Hematopoietic multipotent progenitor cell treated with erythropoietin and hydrocortisone succinate and interleukin-3 and kit ligand, for 17 days (in vitro differentiated cells): ENCODE measurements around the gene FAXC.
"Not testable (repeated sequence)": the region's sequence is repeated elsewhere in the genome, so short reads cannot be mapped to it uniquely, and the experiment has no call there.

Source experiments
- DNase-seq: peaks from one replicate; pipeline ENCODE4 v3.0.0-alpha.2; 2015; ENCODE audit warnings: low spot score

FAXC gene

GRCh38 chr6:99285881-99286280, 63.6 kb downstream of the FAXC start:
- DNase-seq = no peak

- DNase-seq = no peak
Measured at GRCh38 chr6:99282479-99283062, 66.9 kb downstream of the FAXC start.

- DNase-seq = no peak
Measured at GRCh38 chr6:99276747-99277146, 72.7 kb downstream of the FAXC start.

- no peak for DNase-seq
Measured at GRCh38 chr6:99270826-99271225, 78.6 kb downstream of the FAXC start.

- DNase-seq = no peak
Measured at GRCh38 chr6:99270030-99270429, 79.4 kb downstream of the FAXC start.

- DNase-seq = no peak
Measured at GRCh38 chr6:99269207-99269606, 80.3 kb downstream of the FAXC start.

- DNase-seq = not testable (repeated sequence)
Measured at GRCh38 chr6:99266996-99267395, 82.5 kb downstream of the FAXC start.

GRCh38 chr6:99265447-99265846, 84.0 kb downstream of the FAXC start:
- not testable (repeated sequence) for DNase-seq

- no peak for DNase-seq
Measured at GRCh38 chr6:99254616-99255550, 94.6 kb downstream of the FAXC start.

GRCh38 chr6:99253271-99253670, 96.2 kb downstream of the FAXC start:
- no peak for DNase-seq

- DNase-seq = no peak
Measured at GRCh38 chr6:99252421-99252820, 97.1 kb downstream of the FAXC start.

GRCh38 chr6:99250476-99250875, 99.0 kb downstream of the FAXC start:
- DNase-seq = no peak

GRCh38 chr6:99246602-99247001, 102.9 kb downstream of the FAXC start:
- DNase-seq = no peak

GRCh38 chr6:99241905-99242534, 107.5 kb downstream of the FAXC start:
- DNase-seq = no peak

- DNase-seq = no peak
Measured at GRCh38 chr6:99236010-99236409, 113.5 kb downstream of the FAXC start.

GRCh38 chr6:99233219-99233618, 116.3 kb downstream of the FAXC start:
- no peak for DNase-seq

- DNase-seq = no peak
Measured at GRCh38 chr6:99232056-99232455, 117.4 kb downstream of the FAXC start.

GRCh38 chr6:99225172-99225571, 124.3 kb downstream of the FAXC start:
- DNase-seq = no peak
